Kidney tubule cell (primary cell): ENCODE data around the gene PUDP.
"Not testable (repeated sequence)": the region's sequence is repeated elsewhere in the genome, so short reads cannot be mapped to it uniquely, and the experiment has no call there.

ENCODE experiments used
- DNase-seq: peaks from one replicate; pipeline ENCODE4 v3.0.0-alpha.2; 2018; ENCODE audit warnings: low spot score

The PUDP gene

GRCh38 chrX:7028246-7028645, 119.7 kb downstream of the PUDP start:
- DNase-seq, result peak; percentile 34

GRCh38 chrX:7027071-7027470, 120.9 kb downstream of the PUDP start:
- DNase-seq, result no peak

- DNase-seq, result not testable (repeated sequence)
Observed at GRCh38 chrX:7026365-7026764, 121.6 kb downstream of the PUDP start.

- no peak for DNase-seq
Observed at GRCh38 chrX:7025471-7025870, 122.5 kb downstream of the PUDP start.

- no peak for DNase-seq
Observed at GRCh38 chrX:7024850-7025249, 123.1 kb downstream of the PUDP start.

- peak; percentile 8 for DNase-seq
Observed at GRCh38 chrX:7022996-7023395, 125.0 kb downstream of the PUDP start.

GRCh38 chrX:7021991-7022390, 126.0 kb downstream of the PUDP start:
- DNase-seq, result no peak

- DNase-seq, result no peak
Observed at GRCh38 chrX:7019555-7019954, 128.4 kb downstream of the PUDP start.

- peak; percentile 65 for DNase-seq
Observed at GRCh38 chrX:7012262-7012834, 135.6 kb downstream of the PUDP start.

- DNase-seq, result not testable (repeated sequence)
Observed at GRCh38 chrX:7010897-7011296, 137.1 kb downstream of the PUDP start.

GRCh38 chrX:7007328-7007727, 140.6 kb downstream of the PUDP start:
- not testable (repeated sequence) for DNase-seq
